HepG2 (cell line): ENCODE data around the gene ESR1. TPM values are rescaled to one million over a fixed set of nuclear protein-coding genes. Genes with fewer than 3 reads are reported as not detected.

Source experiments
- AFF4 ChIP-seq: sonication (generic); formaldehyde crosslinking; IDR thresholded peaks from 2 replicates; pipeline ENCODE4 v1.4.0; 2020; ENCODE audit warnings: missing genetic modification reagents
- BRCA1 ChIP-seq: sonication (generic); formaldehyde crosslinking; IDR thresholded peaks from 2 replicates; pipeline ENCODE4 v1.4.0; 2020; ENCODE audit warnings: missing genetic modification reagents
- ETS1 ChIP-seq: sonication (generic); formaldehyde crosslinking; IDR thresholded peaks from 2 replicates; pipeline ENCODE4 v1.4.0; 2020; ENCODE audit warnings: missing genetic modification reagents
- HDAC2 ChIP-seq: sonication (generic); formaldehyde crosslinking; IDR thresholded peaks from 2 replicates; pipeline ENCODE4 v1.4.0; 2020; ENCODE audit warnings: missing genetic modification reagents
- KDM3A ChIP-seq: IDR thresholded peaks from 2 replicates; pipeline ENCODE4 v1.6.1; 2018; ENCODE audit warnings: low read depth, missing compliant biosample characterization
- LRRFIP1 ChIP-seq: sonication (generic); formaldehyde crosslinking; conservative IDR thresholded peaks from 2 replicates; pipeline ENCODE4 v1.4.0; 2020; ENCODE audit warnings: missing genetic modification reagents
- MXI1 ChIP-seq: IDR thresholded peaks from 3 replicates; pipeline ENCODE4 v1.6.1; 2012; ENCODE audit warnings: low read depth, low read length, inconsistent platforms, borderline replicate concordance
- NFE2L1 ChIP-seq: sonication (generic); formaldehyde crosslinking; IDR thresholded peaks from 2 replicates; pipeline ENCODE4 v1.4.0; 2020; ENCODE audit warnings: missing genetic modification reagents, mild to moderate bottlenecking, borderline replicate concordance
- SALL1 ChIP-seq: sonication (generic); formaldehyde crosslinking; IDR thresholded peaks from 2 replicates; pipeline ENCODE4 v1.8.0; 2022; ENCODE audit warnings: mild to moderate bottlenecking, missing genetic modification reagents
- SIX4 ChIP-seq: sonication (generic); formaldehyde crosslinking; IDR thresholded peaks from 2 replicates; pipeline ENCODE4 v1.4.0; 2020; ENCODE audit warnings: missing genetic modification reagents
- SKI ChIP-seq: fragments of 450-650 bp; IDR thresholded peaks from one replicate; pipeline ENCODE4 v1.6.1; 2018; ENCODE audit warnings: mild to moderate bottlenecking; ENCODE audit not compliant: partially characterized antibody
- TEF ChIP-seq: sonication (generic); formaldehyde crosslinking; IDR thresholded peaks from 2 replicates; pipeline ENCODE4 v1.5.0; 2020; ENCODE audit warnings: missing genetic modification reagents
- TERF1 ChIP-seq: sonication (generic); formaldehyde crosslinking; IDR thresholded peaks from 2 replicates; pipeline ENCODE4 v1.8.0; 2022; ENCODE audit warnings: mild to moderate bottlenecking, missing genetic modification reagents, moderate library complexity
- ZBTB1 ChIP-seq: sonication (generic); formaldehyde crosslinking; IDR thresholded peaks from 2 replicates; pipeline ENCODE4 v1.4.0; 2020; ENCODE audit warnings: missing genetic modification reagents, borderline replicate concordance
- ZBTB42 ChIP-seq: sonication (generic); formaldehyde crosslinking; IDR thresholded peaks from 2 replicates; pipeline ENCODE4 v1.5.0; 2020; ENCODE audit warnings: mild to moderate bottlenecking, missing genetic modification reagents
- ZNF101 ChIP-seq: sonication (generic); formaldehyde crosslinking; IDR thresholded peaks from 2 replicates; pipeline ENCODE4 v1.4.0; 2020; ENCODE audit warnings: mild to moderate bottlenecking, low read depth, missing genetic modification reagents, borderline replicate concordance
- ZNF329 ChIP-seq: sonication (generic); formaldehyde crosslinking; IDR thresholded peaks from 2 replicates; pipeline ENCODE4 v1.9.0; 2021; ENCODE audit warnings: low read depth, mild to moderate bottlenecking, missing genetic modification reagents
- ZNF605 ChIP-seq: sonication (generic); formaldehyde crosslinking; IDR thresholded peaks from 2 replicates; pipeline ENCODE4 v1.8.0; 2022; ENCODE audit warnings: mild to moderate bottlenecking, missing genetic modification reagents
- ZNF678 ChIP-seq: sonication (generic); formaldehyde crosslinking; IDR thresholded peaks from 2 replicates; pipeline ENCODE4 v1.4.0; 2020; ENCODE audit warnings: mild to moderate bottlenecking, missing genetic modification reagents
- ZNF761 ChIP-seq: sonication (generic); formaldehyde crosslinking; conservative IDR thresholded peaks from 2 replicates; pipeline ENCODE4 v1.4.0; 2020; ENCODE audit warnings: mild to moderate bottlenecking, missing genetic modification reagents
- ZNF766 ChIP-seq: sonication (generic); formaldehyde crosslinking; IDR thresholded peaks from 2 replicates; pipeline ENCODE4 v1.5.0; 2020; ENCODE audit warnings: missing genetic modification reagents, borderline replicate concordance
- ZSCAN12 ChIP-seq: sonication (generic); formaldehyde crosslinking; IDR thresholded peaks from 2 replicates; pipeline ENCODE4 v1.9.0; 2021; ENCODE audit warnings: mild to moderate bottlenecking, missing genetic modification reagents
- polyA plus RNA-seq, 8 experiments: library from polyadenylated mRNA; depleted of rRNA in 3 of 8; stranded (reverse) in 7 of 8; unstranded in 1 of 8; fragments of >200 nt; fragmentation: Illumina TruSeq in 4 of 8; extraction: Trizol in 4 of 8; gene quantifications; 2 replicates each; pipeline versions ENCODE4 v1.2.1 to v1.2.3, GENCODE V29; 2011 to 2016; ENCODE audit warnings: low read depth in 4 of 8, missing spikeins in 1 of 8, mixed read lengths in 1 of 8; ENCODE audit not compliant: insufficient read depth in 1 of 8
- total RNA-seq, 5 experiments: library from RNA; depleted of rRNA; stranded (reverse); fragments of >200 nt; fragmentation: Illumina TruSeq; extraction: Trizol; gene quantifications; 2 replicates each; pipeline ENCODE4 v1.2.3, GENCODE V29; 2016; ENCODE audit warnings: low read depth in 1 of 5

Gene ESR1
- total and polyA plus RNA-seq, 2 of the 13 experiments (the other 11 are each of a cell fraction or from before 2014, with no cell fraction given): not detected

- 0 out of 2 replicates have a peak, but pooled peaks have one; percentile 9 for TF ChIP-seq ZNF766 (CRISPR knock-in tag)
- TF ChIP-seq NFE2L1: no peak
- no peak for TF ChIP-seq TEF (CRISPR knock-in tag)
- TF ChIP-seq SKI: no peak
- TF ChIP-seq LRRFIP1 (CRISPR knock-in tag): no peak
- TF ChIP-seq ZNF605 (CRISPR knock-in tag): no peak
- TF ChIP-seq SIX4 (CRISPR knock-in tag): 0 out of 2 replicates have a peak, but pooled peaks have one; percentile 0
- TF ChIP-seq ETS1 (CRISPR knock-in tag): no peak
- no peak for TF ChIP-seq ZNF678 (CRISPR knock-in tag)
- TF ChIP-seq BRCA1 (CRISPR knock-in tag): no peak
- TF ChIP-seq ZBTB42: no peak
- 0 out of 2 replicates have a peak, but pooled peaks have one; percentile 60 for TF ChIP-seq ZSCAN12 (CRISPR knock-in tag)
- TF ChIP-seq HDAC2 (CRISPR knock-in tag): 0 out of 2 replicates have a peak, but pooled peaks have one; percentile 7
- TF ChIP-seq ZBTB1 (CRISPR knock-in tag): no peak
- no peak for TF ChIP-seq ZNF761 (CRISPR knock-in tag)
- TF ChIP-seq SALL1 (CRISPR knock-in tag): no peak
- TF ChIP-seq ZNF101 (CRISPR knock-in tag): no peak
- TF ChIP-seq MXI1: no peak
- no peak for TF ChIP-seq ZNF329 (CRISPR knock-in tag)
- no peak for TF ChIP-seq TERF1 (CRISPR knock-in tag)
- TF ChIP-seq KDM3A (CRISPR knock-in tag): no peak
- no peak for TF ChIP-seq AFF4 (CRISPR knock-in tag)
Measured at GRCh38 chr6:152170313-152170701, 362.8 kb downstream of the ESR1 start (continued).
